ENCODE measurements around the gene CHSY3.
"Not testable (repeated sequence)": the region's sequence is repeated elsewhere in the genome, so short reads cannot be mapped to it uniquely, and the experiment has no call there.

Gene CHSY3

GRCh38 chr5:130222573-130222972 lies 318.3 kb downstream of the CHSY3 start:
- Histone ChIP-seq H3K4me3 (ENCODE audit: low read depth in 1 of 2, low read length in 2 of 2) (no peak overlapping the region), H3K36me3 (ENCODE audit: control insufficient read depth in 1 of 2, insufficient read depth in 2 of 2, low read length in 2 of 2) (no peaks in the 10 kb centered on the region), H3K4me1 (ENCODE audit: control insufficient read depth in 1 of 2, insufficient read depth in 2 of 2, low read length in 2 of 2) (no peaks in the 10 kb centered on the region), H3K27ac (ENCODE audit: low read depth, low read length) (no peak overlapping the region), H3K9me3 (ENCODE audit: control insufficient read depth in 1 of 2, low read length in 2 of 2) (no peaks in the 10 kb centered on the region), H3K9ac (ENCODE audit: low read depth in 1 of 2, low read length in 2 of 2) (no peak overlapping the region), H3K27me3 (ENCODE audit: control insufficient read depth in 1 of 2, insufficient read depth in 2 of 2, low read length in 2 of 2) (no peaks in the 10 kb centered on the region)

GRCh38 chr5:130226556-130226955 lies 322.3 kb downstream of the CHSY3 start:
- H3K9me3 ChIP-seq (ENCODE audit: control insufficient read depth in 1 of 2, low read length in 2 of 2); H3K4me1 ChIP-seq (ENCODE audit: control insufficient read depth in 1 of 2, insufficient read depth in 2 of 2, low read length in 2 of 2); H3K4me3 ChIP-seq (ENCODE audit: low read depth in 1 of 2, low read length in 2 of 2); H3K27me3 ChIP-seq (ENCODE audit: control insufficient read depth in 1 of 2, insufficient read depth in 2 of 2, low read length in 2 of 2); H3K36me3 ChIP-seq (ENCODE audit: control insufficient read depth in 1 of 2, insufficient read depth in 2 of 2, low read length in 2 of 2); H3K9ac ChIP-seq (ENCODE audit: low read depth in 1 of 2, low read length in 2 of 2); H3K27ac ChIP-seq (ENCODE audit: low read depth, low read length): not testable (repeated sequence)

GRCh38 chr5:130227699-130228098 lies 323.4 kb downstream of the CHSY3 start:
- Histone ChIP-seq H3K4me3 (ENCODE audit: low read depth in 1 of 2, low read length in 2 of 2) (no peak overlapping the region), H3K9me3 (ENCODE audit: control insufficient read depth in 1 of 2, low read length in 2 of 2) (no peaks in the 10 kb centered on the region), H3K9ac (ENCODE audit: low read depth in 1 of 2, low read length in 2 of 2) (no peak overlapping the region), H3K4me1 (ENCODE audit: control insufficient read depth in 1 of 2, insufficient read depth in 2 of 2, low read length in 2 of 2) (no peaks in the 10 kb centered on the region), H3K27ac (ENCODE audit: low read depth, low read length) (no peak overlapping the region), H3K36me3 (ENCODE audit: control insufficient read depth in 1 of 2, insufficient read depth in 2 of 2, low read length in 2 of 2) (no peaks in the 10 kb centered on the region), H3K27me3 (ENCODE audit: control insufficient read depth in 1 of 2, insufficient read depth in 2 of 2, low read length in 2 of 2) (no peaks in the 10 kb centered on the region)

- no peak overlapping the region for H3K9ac ChIP-seq (ENCODE audit: low read depth in 1 of 2, low read length in 2 of 2)
- no peak overlapping the region for H3K4me3 ChIP-seq (ENCODE audit: low read depth in 1 of 2, low read length in 2 of 2)
These were observed 327.5 kb downstream of the CHSY3 start for GRCh38 chr5:130231786-130232185.

GRCh38 chr5:130234816-130235215 lies 330.6 kb downstream of the CHSY3 start:
- no peaks in the 10 kb centered on the region for H3K27me3 ChIP-seq (ENCODE audit: control insufficient read depth in 1 of 2, insufficient read depth in 2 of 2, low read length in 2 of 2)
- H3K4me3 ChIP-seq (ENCODE audit: low read depth in 1 of 2, low read length in 2 of 2): no peak overlapping the region
- no peaks in the 10 kb centered on the region for H3K36me3 ChIP-seq (ENCODE audit: control insufficient read depth in 1 of 2, insufficient read depth in 2 of 2, low read length in 2 of 2)
- H3K27ac ChIP-seq (ENCODE audit: low read depth, low read length): no peak overlapping the region
- H3K9me3 ChIP-seq (ENCODE audit: control insufficient read depth in 1 of 2, low read length in 2 of 2): peaks cover 0 to 2% of the 10 kb centered on the region in 2 donors
- H3K4me1 ChIP-seq (ENCODE audit: control insufficient read depth in 1 of 2, insufficient read depth in 2 of 2, low read length in 2 of 2): no peaks in the 10 kb centered on the region
- H3K9ac ChIP-seq (ENCODE audit: low read depth in 1 of 2, low read length in 2 of 2): no peak overlapping the region

More at GRCh38 chr5:130231786-130232185, 327.5 kb downstream of the CHSY3 start:
- Histone ChIP-seq H3K4me1 (ENCODE audit: control insufficient read depth in 1 of 2, insufficient read depth in 2 of 2, low read length in 2 of 2) (no peaks in the 10 kb centered on the region), H3K27me3 (ENCODE audit: control insufficient read depth in 1 of 2, insufficient read depth in 2 of 2, low read length in 2 of 2) (no peaks in the 10 kb centered on the region), H3K36me3 (ENCODE audit: control insufficient read depth in 1 of 2, insufficient read depth in 2 of 2, low read length in 2 of 2) (no peaks in the 10 kb centered on the region), H3K27ac (ENCODE audit: low read depth, low read length) (no peak overlapping the region), H3K9me3 (ENCODE audit: control insufficient read depth in 1 of 2, low read length in 2 of 2) (peaks cover 0 to 2% of the 10 kb centered on the region in 2 donors)

Measured in duodenal mucosa (tissue), 2 donors.